Coronary artery (tissue), 2 donors: Measurements from ENCODE around the gene CDC16.

Source experiments
- DNase-seq: peaks from one replicate; pipeline ENCODE4 v3.0.0-alpha.2; 2017; ENCODE audit warnings: low spot score
- H3K27ac ChIP-seq, 2 donors: fragments of 200-600 bp; sonication (generic); one replicate each; pipeline ENCODE4 v1.5.1; 2016 to 2019
- H3K4me3 ChIP-seq: fragments of 200-600 bp; sonication (generic); 2 replicates; pipeline ENCODE4 v1.5.1; 2016; ENCODE audit warnings: mild to moderate bottlenecking, moderate library complexity
- CTCF ChIP-seq: fragments of 200-600 bp; sonication (generic); IDR thresholded peaks from one replicate; pipeline ENCODE4 v1.5.1; 2019; ENCODE audit warnings: antibody characterized with exemption

Gene CDC16

GRCh38 chr13:114288157-114288591, 53.5 kb downstream of the CDC16 start:
- DNase-seq: no peak
- no peak for TF ChIP-seq CTCF
- H3K27ac ChIP-seq: no peak overlapping the region
- no peak overlapping the region for H3K4me3 ChIP-seq

GRCh38 chr13:114296448-114296847, 61.8 kb downstream of the CDC16 start:
- TF ChIP-seq CTCF: no peak
- no peak for DNase-seq

GRCh38 chr13:114296902-114297301, 62.2 kb downstream of the CDC16 start:
- Histone ChIP-seq H3K4me3 (no peak overlapping the region), H3K27ac (no peak overlapping the region)
- no peak for TF ChIP-seq CTCF
- no peak for DNase-seq

More at GRCh38 chr13:114296448-114296847, 61.8 kb downstream of the CDC16 start:
- Histone ChIP-seq H3K4me3 (no peak overlapping the region), H3K27ac (no peak overlapping the region)

- DNase-seq: no peak
These were observed 64.2 kb downstream of the CDC16 start for GRCh38 chr13:114298866-114299265.

GRCh38 chr13:114299604-114300305, 65.1 kb downstream of the CDC16 start:
- no peak for DNase-seq
- H3K27ac ChIP-seq: no peak overlapping the region
- TF ChIP-seq CTCF: no peak
- no peak overlapping the region for H3K4me3 ChIP-seq

More at GRCh38 chr13:114298866-114299265, 64.2 kb downstream of the CDC16 start:
- H3K4me3 ChIP-seq: no peak overlapping the region
- H3K27ac ChIP-seq: no peak overlapping the region
- TF ChIP-seq CTCF: no peak

GRCh38 chr13:114303700-114304327, 69.1 kb downstream of the CDC16 start:
- Histone ChIP-seq H3K4me3 (no peak overlapping the region), H3K27ac (no peak overlapping the region)
- DNase-seq: no peak
- TF ChIP-seq CTCF: no peak
